ENCODE results near the gene PSMC3IP.

Gene PSMC3IP

DNA sequence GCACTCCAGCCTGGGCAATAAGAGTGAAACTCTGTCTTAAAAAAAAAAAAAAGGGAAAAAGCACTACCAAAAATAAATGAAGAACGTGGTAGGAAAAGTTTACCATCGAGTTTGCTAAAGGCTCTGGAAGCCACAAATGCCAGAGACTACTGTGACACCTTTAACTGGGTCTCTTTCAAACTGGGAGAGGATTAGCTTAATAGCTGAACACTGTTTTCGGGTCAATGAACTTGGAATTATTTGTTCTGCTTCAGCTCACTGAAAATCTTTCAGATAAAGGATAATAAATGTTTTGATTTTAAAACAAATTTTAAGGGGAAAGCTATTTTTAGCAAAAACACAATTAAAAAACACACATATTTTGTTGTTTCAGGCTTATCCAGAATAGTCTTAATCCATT is 30.2 kb upstream of the PSMC3IP start:
- Mint-ChIP-seq H3K36me3 (peaks cover 6% of the 10 kb centered on the region), H3K4me3 (peak overlapping the region; percentile 97), H3K4me1 (peaks cover 28% of the 10 kb centered on the region), H3K9me3 (no peaks in the 10 kb centered on the region), H3K27me3 (no peaks in the 10 kb centered on the region), H3K27ac (peak overlapping the region; percentile 93)
- ATAC-seq (ENCODE audit: low read depth), result no peak
- no peak for DNase-seq (ENCODE audit: low spot score in 2 of 2)

- no peak for DNase-seq (ENCODE audit: low spot score in 2 of 2)
- Mint-ChIP-seq H3K4me1 (peaks cover 34% of the 10 kb centered on the region), H3K27me3 (no peaks in the 10 kb centered on the region), H3K27ac (peak overlapping the region; percentile 21), H3K4me3 (peak overlapping the region; percentile 21), H3K36me3 (peaks cover 6% of the 10 kb centered on the region), H3K9me3 (no peaks in the 10 kb centered on the region)
- peak; percentile 83 for ATAC-seq (ENCODE audit: low read depth)
These were observed 25.8 kb upstream of the PSMC3IP start for GRCh38 chr17:42603318-42603717.

DNA sequence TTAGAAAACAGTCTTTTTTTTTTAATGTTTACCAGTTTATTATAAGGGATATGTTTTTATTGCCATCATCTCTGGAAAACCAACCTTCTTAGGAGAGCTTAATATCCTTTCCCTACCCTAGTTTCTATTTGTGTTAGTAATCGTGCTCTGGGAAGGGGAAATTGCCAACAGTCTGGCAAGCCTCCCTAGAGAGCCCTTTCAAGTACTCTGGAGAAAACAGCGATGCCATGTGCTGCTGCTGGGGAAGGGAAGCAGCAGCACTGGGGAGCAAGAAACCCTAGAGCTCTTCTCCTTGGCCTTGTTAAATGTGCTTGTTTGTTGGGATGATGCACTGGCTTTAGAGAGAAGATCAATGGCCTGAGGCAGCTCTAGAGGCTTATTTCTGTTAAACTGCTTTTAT is 21.4 kb upstream of the PSMC3IP start:
- ATAC-seq (ENCODE audit: low read depth) (no peak), DNase-seq (ENCODE audit: low spot score in 2 of 2) (no peak)
- Mint-ChIP-seq H3K36me3 (peaks cover 6% of the 10 kb centered on the region), H3K9me3 (no peaks in the 10 kb centered on the region), H3K4me3 (no peak overlapping the region), H3K4me1 (peaks cover 13% of the 10 kb centered on the region), H3K27ac (no peak overlapping the region), H3K27me3 (no peaks in the 10 kb centered on the region)

GRCh38 chr17:42596386-42596785 is 18.9 kb upstream of the PSMC3IP start:
- Mint-ChIP-seq H3K9me3 (no peaks in the 10 kb centered on the region), H3K27me3 (no peaks in the 10 kb centered on the region), H3K27ac (no peak overlapping the region), H3K4me3 (no peak overlapping the region), H3K36me3 (peaks cover 7% of the 10 kb centered on the region), H3K4me1 (peaks cover 6% of the 10 kb centered on the region)
- no peak for DNase-seq (ENCODE audit: low spot score in 2 of 2)
- no peak for ATAC-seq (ENCODE audit: low read depth)

- H3K36me3 Mint-ChIP-seq, result peaks cover 16% of the 10 kb centered on the region
- peaks cover 20% of the 10 kb centered on the region for H3K4me1 Mint-ChIP-seq
- H3K9me3 Mint-ChIP-seq, result no peaks in the 10 kb centered on the region
- no peaks in the 10 kb centered on the region for H3K27me3 Mint-ChIP-seq
- DNase-seq (ENCODE audit: low spot score in 2 of 2) (no peak), ATAC-seq (ENCODE audit: low read depth) (no peak)
- H3K27ac Mint-ChIP-seq, result no peak overlapping the region
- no peak overlapping the region for H3K4me3 Mint-ChIP-seq
These were observed 13.9 kb upstream of the PSMC3IP start for GRCh38 chr17:42591411-42591810.

DNA sequence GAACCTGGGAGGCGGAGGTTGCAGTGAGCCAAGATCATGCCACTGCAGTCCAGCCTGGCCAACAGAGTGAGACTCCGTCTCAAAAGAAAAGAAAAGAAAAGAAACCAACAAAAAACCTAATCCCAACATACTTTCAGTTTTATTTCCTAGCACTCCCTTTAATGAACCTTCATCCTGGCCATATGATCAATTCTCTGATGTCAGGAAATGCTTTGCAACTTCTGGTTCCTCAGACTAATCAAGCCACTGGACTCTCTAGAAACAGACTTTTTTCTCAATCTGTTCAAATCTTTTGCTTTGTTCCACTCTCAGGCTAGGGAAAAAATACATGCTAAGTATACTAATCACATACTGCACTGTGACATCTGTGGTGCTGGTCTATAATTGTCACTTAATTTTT is 13.4 kb upstream of the PSMC3IP start:
- H3K27me3 Mint-ChIP-seq, result no peaks in the 10 kb centered on the region
- no peak for ATAC-seq (ENCODE audit: low read depth)
- DNase-seq (ENCODE audit: low spot score in 2 of 2), result no peak
- H3K4me3 Mint-ChIP-seq, result no peak overlapping the region
- H3K36me3 Mint-ChIP-seq, result peaks cover 14% of the 10 kb centered on the region
- no peak overlapping the region for H3K27ac Mint-ChIP-seq
- H3K4me1 Mint-ChIP-seq, result peaks cover 23% of the 10 kb centered on the region
- no peaks in the 10 kb centered on the region for H3K9me3 Mint-ChIP-seq

GRCh38 chr17:42586514-42587230 is 9.1 kb upstream of the PSMC3IP start:
- DNase-seq (ENCODE audit: low spot score in 2 of 2) (no peak), ATAC-seq (ENCODE audit: low read depth) (peak; percentile 85)
- Mint-ChIP-seq H3K4me1 (peaks cover 27% of the 10 kb centered on the region), H3K27me3 (no peaks in the 10 kb centered on the region), H3K9me3 (no peaks in the 10 kb centered on the region), H3K27ac (peak overlapping the region; percentile 74), H3K36me3 (peaks cover 20% of the 10 kb centered on the region), H3K4me3 (peak overlapping the region; percentile 78)

GRCh38 chr17:42585353-42585752 is 7.8 kb upstream of the PSMC3IP start:
- Mint-ChIP-seq H3K4me3 (no peak overlapping the region), H3K27ac (peak overlapping the region; percentile 74), H3K27me3 (no peaks in the 10 kb centered on the region), H3K36me3 (peaks cover 21% of the 10 kb centered on the region), H3K9me3 (no peaks in the 10 kb centered on the region), H3K4me1 (peaks cover 27% of the 10 kb centered on the region)
- ATAC-seq (ENCODE audit: low read depth) (no peak), DNase-seq (ENCODE audit: low spot score in 2 of 2) (no peak)

- ATAC-seq (ENCODE audit: low read depth), result no peak
- H3K36me3 Mint-ChIP-seq, result peaks cover 21% of the 10 kb centered on the region
- peaks cover 27% of the 10 kb centered on the region for H3K4me1 Mint-ChIP-seq
- no peaks in the 10 kb centered on the region for H3K27me3 Mint-ChIP-seq
- DNase-seq (ENCODE audit: low spot score in 2 of 2), result no peak
- no peak overlapping the region for H3K27ac Mint-ChIP-seq
- no peak overlapping the region for H3K4me3 Mint-ChIP-seq
- no peaks in the 10 kb centered on the region for H3K9me3 Mint-ChIP-seq
These were observed 7.4 kb upstream of the PSMC3IP start for GRCh38 chr17:42584880-42585279.

GRCh38 chr17:42581744-42582270 is 4.3 kb upstream of the PSMC3IP start:
- H3K9me3 Mint-ChIP-seq, result no peaks in the 10 kb centered on the region
- peaks cover 16% of the 10 kb centered on the region for H3K36me3 Mint-ChIP-seq
- no peak for DNase-seq (ENCODE audit: low spot score in 2 of 2)
- no peak for ATAC-seq (ENCODE audit: low read depth)
- no peak overlapping the region for H3K27ac Mint-ChIP-seq
- H3K4me3 Mint-ChIP-seq, result no peak overlapping the region
- H3K27me3 Mint-ChIP-seq, result no peaks in the 10 kb centered on the region
- H3K4me1 Mint-ChIP-seq, result peaks cover 26% of the 10 kb centered on the region

DNA sequence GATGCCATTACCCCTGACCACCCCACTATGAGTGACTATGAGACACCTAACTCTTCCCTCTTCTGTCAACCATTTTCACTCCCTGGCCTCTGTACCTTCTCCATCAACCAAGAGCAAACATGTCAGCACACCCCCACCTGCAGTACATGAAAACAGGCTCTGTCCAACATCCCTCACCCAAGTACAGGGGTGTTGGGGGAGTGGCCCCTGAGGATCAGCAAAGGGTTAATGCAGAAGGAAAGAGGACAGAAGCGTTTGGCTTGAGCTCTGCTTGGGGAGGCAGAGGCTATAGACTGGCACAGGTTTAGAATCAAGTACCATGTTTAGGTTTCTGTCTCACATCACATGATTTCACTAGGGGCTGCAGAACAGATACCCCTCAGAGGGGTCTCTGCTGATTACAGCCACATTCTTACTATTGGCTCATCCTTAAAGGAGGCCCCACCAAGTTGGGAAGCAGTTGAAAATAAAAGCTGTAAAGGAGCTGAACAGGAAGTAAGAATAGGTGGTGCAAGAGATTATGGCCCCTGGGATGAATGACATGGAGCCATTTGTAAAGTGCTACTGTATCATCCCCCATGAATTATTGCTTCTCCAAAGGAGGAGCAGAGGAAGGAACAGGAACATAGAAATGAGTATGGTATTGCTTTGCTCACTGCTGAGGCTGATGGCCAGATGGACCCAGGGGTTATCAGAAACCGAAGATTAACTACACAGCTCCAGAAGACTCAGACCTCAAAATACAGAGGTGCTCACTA is 2.4 kb upstream of the PSMC3IP start:
- Mint-ChIP-seq H3K36me3 (peaks cover 15% of the 10 kb centered on the region), H3K4me1 (peaks cover 19% of the 10 kb centered on the region), H3K9me3 (no peaks in the 10 kb centered on the region), H3K27me3 (no peaks in the 10 kb centered on the region), H3K27ac (no peak overlapping the region), H3K4me3 (peak overlapping the region; percentile 37)
- ATAC-seq (ENCODE audit: low read depth), result no peak
- DNase-seq (ENCODE audit: low spot score in 2 of 2), result no peak

GRCh38 chr17:42578282-42578869 is 847 bp upstream of the PSMC3IP start:
- peaks cover 18% of the 10 kb centered on the region for H3K4me1 Mint-ChIP-seq
- H3K36me3 Mint-ChIP-seq, result peaks cover 19% of the 10 kb centered on the region
- H3K27ac Mint-ChIP-seq, result peak overlapping the region; percentile 89
- no peaks in the 10 kb centered on the region for H3K27me3 Mint-ChIP-seq
- ATAC-seq (ENCODE audit: low read depth) (peak; percentile 57), DNase-seq (ENCODE audit: low spot score in 2 of 2) (peak; percentile 68 to 85)
- no peaks in the 10 kb centered on the region for H3K9me3 Mint-ChIP-seq
- H3K4me3 Mint-ChIP-seq, result peak overlapping the region; percentile 96

- no peak for DNase-seq (ENCODE audit: low spot score in 2 of 2)
- no peak for ATAC-seq (ENCODE audit: low read depth)
- no peaks in the 10 kb centered on the region for H3K9me3 Mint-ChIP-seq
- no peaks in the 10 kb centered on the region for H3K27me3 Mint-ChIP-seq
- H3K36me3 Mint-ChIP-seq, result peaks cover 19% of the 10 kb centered on the region
- H3K27ac Mint-ChIP-seq, result peak overlapping the region; percentile 89
- peak overlapping the region; percentile 96 for H3K4me3 Mint-ChIP-seq
- peaks cover 18% of the 10 kb centered on the region for H3K4me1 Mint-ChIP-seq
These were observed 393 bp downstream of the PSMC3IP start for GRCh38 chr17:42577140-42577531.

DNA sequence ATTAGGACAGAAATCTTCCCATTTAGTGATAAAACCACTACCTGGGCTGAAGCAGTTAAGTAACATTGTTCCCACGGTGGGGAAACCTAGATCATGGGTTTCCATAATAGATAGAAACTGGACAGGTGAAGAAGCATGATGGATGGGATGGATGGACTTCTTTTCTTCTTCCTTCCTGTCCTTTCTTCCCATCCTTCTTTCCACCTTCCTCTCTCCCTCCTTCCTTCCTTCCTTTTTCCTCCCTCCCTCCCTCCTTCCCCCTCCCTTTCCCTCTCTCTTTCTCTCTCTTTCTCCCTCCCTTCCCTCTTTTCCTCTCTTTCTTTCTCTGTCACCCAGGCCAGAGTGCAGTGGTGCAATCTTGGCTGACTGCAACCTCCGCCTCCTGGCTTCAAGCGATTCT is 3.1 kb downstream of the PSMC3IP start:
- Mint-ChIP-seq H3K9me3 (no peaks in the 10 kb centered on the region), H3K27ac (no peak overlapping the region), H3K4me3 (no peak overlapping the region), H3K4me1 (peaks cover 16% of the 10 kb centered on the region), H3K27me3 (no peaks in the 10 kb centered on the region), H3K36me3 (peaks cover 16% of the 10 kb centered on the region)
- no peak for DNase-seq (ENCODE audit: low spot score in 2 of 2)
- no peak for ATAC-seq (ENCODE audit: low read depth)

Measured in memory B cell (primary cell).